Tibial nerve (tissue), 4 donors: ENCODE results near the gene CARTPT. TPM values are rescaled to one million over a fixed set of nuclear protein-coding genes. Genes with fewer than 3 reads are reported as not detected.

Source experiments
- DNase-seq, 2 donors: peaks; one replicate each; pipeline ENCODE4 v3.0.0-alpha.2; 2019; ENCODE audit warnings: low spot score in 2 of 2
- H3K27ac ChIP-seq, 4 donors: fragments of 200-600 bp; sonication (generic) in 3 of 4; one replicate each; pipeline ENCODE4 v1.5.1; 2017 to 2019; ENCODE audit warnings: mild to moderate bottlenecking in 1 of 4
- H3K27me3 ChIP-seq, 2 donors: fragments of 200-600 bp; sonication (generic) in 1 of 2; one replicate each; pipeline versions ENCODE4 v1.5.1 to v1.6.0; 2017 to 2019
- H3K36me3 ChIP-seq, 3 donors: fragments of 200-600 bp; sonication (generic); one replicate each; pipeline ENCODE4 v1.5.1; 2018 to 2019
- H3K4me1 ChIP-seq, 4 donors: fragments of 200-600 bp; sonication (generic) in 3 of 4; one replicate each; pipeline ENCODE4 v1.5.1; 2017 to 2019
- H3K4me3 ChIP-seq, 4 donors: fragments of 200-600 bp; sonication (generic) in 3 of 4; one replicate each; pipeline ENCODE4 v1.5.1; 2017 to 2019; ENCODE audit warnings: mild to moderate bottlenecking in 1 of 4, moderate library complexity in 1 of 4
- H3K9me3 ChIP-seq, 4 donors: fragments of 200-600 bp; sonication (generic) in 3 of 4; one replicate each; pipeline ENCODE4 v1.5.1; 2017 to 2019
- EP300 ChIP-seq, 2 donors: sonication (generic); formaldehyde crosslinking; IDR thresholded peaks; one replicate each; pipeline ENCODE4 v1.6.1; 2017; ENCODE audit warnings: antibody characterized with exemption in 2 of 2, mild to moderate bottlenecking in 1 of 2
- POLR2A ChIP-seq, 2 donors: fragments of 450-650 bp; IDR thresholded peaks; one replicate each; pipeline ENCODE4 v1.6.1; 2017; ENCODE audit warnings: antibody characterized with exemption in 2 of 2, mild to moderate bottlenecking in 2 of 2, moderate library complexity in 2 of 2
- whole genome bisulfite sequencing, 2 donors: methylation state at CpG; one replicate each; pipeline ENCODE4 v1.1.5; 2018; 5-methylcytosine and 5-hydroxymethylcytosine counted together
- total RNA-seq, 4 donors: library from RNA; depleted of rRNA; stranded (reverse); fragments of >200 nt; gene quantifications; one replicate each; pipeline ENCODE4 v1.1.0, GENCODE V29; 2016
- TF ChIP-seq, protein P1 (sequence below), 5 experiments: fragments of 200-600 bp in 3 of 5; fragments of 450-650 bp in 2 of 5; sonication (generic) in 3 of 5; IDR thresholded peaks; one replicate each; pipeline ENCODE4 v1.5.1; 2016 to 2019; ENCODE audit warnings: antibody characterized with exemption in 5 of 5, mild to moderate bottlenecking in 3 of 5, moderate library complexity in 2 of 5

The CARTPT gene
- total RNA-seq, 4 donors from 2014 or later = not detected

DNA sequence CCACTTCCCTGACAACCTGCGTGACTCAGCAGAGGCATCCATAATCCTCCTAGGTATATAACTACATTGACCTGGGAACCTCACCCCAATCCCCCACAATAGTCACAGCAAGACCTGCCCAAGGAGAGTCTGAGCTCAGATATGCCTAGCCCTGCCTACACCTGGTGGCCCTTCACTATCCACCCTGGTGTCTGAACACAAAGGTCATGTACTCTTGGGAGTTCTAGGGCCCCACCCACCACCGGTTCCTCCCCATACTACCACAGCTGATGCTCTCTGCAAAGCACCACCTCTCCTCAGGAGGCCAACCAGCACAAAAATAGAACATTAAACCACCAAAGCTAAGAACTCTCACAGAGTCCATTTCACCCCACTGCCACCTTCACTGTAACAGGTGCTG, 34.8 kb upstream of the CARTPT start:
- Histone ChIP-seq H3K27ac (no peak overlapping the region), H3K36me3 (no peaks in the 10 kb centered on the region), H3K4me1 (no peaks in the 10 kb centered on the region), H3K4me3 (no peak overlapping the region), H3K27me3 (no peaks in the 10 kb centered on the region), H3K9me3 (peaks cover 0 to 3% (median 0%) of the 10 kb centered on the region in 4 donors)
- 85% methylated on average over 2 of the region's 2 CpGs for WGBS, 2 donors
- DNase-seq = no peak
- TF ChIP-seq, protein P1, sequence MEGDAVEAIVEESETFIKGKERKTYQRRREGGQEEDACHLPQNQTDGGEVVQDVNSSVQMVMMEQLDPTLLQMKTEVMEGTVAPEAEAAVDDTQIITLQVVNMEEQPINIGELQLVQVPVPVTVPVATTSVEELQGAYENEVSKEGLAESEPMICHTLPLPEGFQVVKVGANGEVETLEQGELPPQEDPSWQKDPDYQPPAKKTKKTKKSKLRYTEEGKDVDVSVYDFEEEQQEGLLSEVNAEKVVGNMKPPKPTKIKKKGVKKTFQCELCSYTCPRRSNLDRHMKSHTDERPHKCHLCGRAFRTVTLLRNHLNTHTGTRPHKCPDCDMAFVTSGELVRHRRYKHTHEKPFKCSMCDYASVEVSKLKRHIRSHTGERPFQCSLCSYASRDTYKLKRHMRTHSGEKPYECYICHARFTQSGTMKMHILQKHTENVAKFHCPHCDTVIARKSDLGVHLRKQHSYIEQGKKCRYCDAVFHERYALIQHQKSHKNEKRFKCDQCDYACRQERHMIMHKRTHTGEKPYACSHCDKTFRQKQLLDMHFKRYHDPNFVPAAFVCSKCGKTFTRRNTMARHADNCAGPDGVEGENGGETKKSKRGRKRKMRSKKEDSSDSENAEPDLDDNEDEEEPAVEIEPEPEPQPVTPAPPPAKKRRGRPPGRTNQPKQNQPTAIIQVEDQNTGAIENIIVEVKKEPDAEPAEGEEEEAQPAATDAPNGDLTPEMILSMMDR (IDR thresholded peaks at IDR 0.05) = no peak
- TF ChIP-seq POLR2A (IDR thresholded peaks at IDR 0.05) = no peak
- TF ChIP-seq EP300 (IDR thresholded peaks at IDR 0.05) = no peak

DNA sequence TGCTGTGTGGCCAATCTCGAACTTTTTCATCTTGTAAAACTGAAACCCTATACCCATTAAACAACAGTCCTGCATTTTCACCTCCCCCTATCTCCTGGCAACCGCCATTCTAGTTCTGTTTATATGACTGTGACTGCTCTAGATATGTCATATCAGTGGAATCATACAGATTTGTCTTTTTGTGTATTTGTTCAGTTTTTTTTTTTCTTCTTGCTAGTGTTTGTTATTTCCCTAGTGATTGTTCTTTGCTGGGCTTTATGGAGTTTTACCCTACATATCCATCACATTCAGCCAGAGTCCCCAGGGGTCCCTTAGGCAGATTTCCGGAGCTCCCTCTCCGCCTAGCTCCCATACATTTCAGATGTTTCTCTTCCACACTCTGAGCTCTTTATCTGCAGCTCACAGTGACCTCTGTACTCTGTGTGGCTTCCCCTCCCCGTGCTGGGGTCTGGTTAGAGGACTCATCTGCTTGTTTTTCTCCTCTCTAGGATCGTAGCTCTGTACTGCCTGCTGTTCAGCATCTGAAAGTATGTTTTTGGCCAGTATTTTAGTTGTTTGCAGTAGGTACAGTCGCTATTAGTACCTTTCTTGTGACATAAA, 25.1 kb upstream of the CARTPT start:
- Histone ChIP-seq H3K27me3 (peaks cover 0 to 4% of the 10 kb centered on the region in 2 donors), H3K27ac (no peak overlapping the region), H3K9me3 (no peaks in the 10 kb centered on the region), H3K4me1 (no peaks in the 10 kb centered on the region), H3K36me3 (no peaks in the 10 kb centered on the region), H3K4me3 (no peak overlapping the region)
- DNase-seq = no peak
- TF ChIP-seq POLR2A (IDR thresholded peaks at IDR 0.05) = no peak
- no peak for TF ChIP-seq EP300 (IDR thresholded peaks at IDR 0.05)
- TF ChIP-seq, protein P1 (IDR thresholded peaks at IDR 0.05) = no peak
- WGBS, 2 donors = 18 to 22% methylated on average over 7 of the region's 7 CpGs

DNA sequence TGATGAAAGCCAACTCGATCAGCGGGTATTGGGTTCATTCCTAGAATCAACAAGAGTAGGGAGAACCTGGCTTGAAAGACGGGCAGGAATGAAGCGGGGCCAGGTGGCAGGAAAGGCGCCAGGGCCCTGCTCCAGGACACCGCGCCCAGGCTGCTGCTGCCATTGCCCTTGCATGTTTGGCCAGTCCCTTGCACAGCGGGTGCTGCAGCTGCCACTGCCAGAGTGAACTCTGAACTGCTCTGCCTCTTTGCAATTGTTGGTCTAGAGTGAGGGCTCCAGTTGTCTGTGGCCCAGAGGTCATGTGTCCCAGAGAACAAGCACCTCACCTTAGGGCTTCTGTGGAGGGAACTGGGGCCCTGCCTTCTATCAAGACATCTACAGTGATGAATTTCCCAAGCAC, 24.0 kb upstream of the CARTPT start:
- WGBS, 2 donors = 93 to 94% methylated on average over 8 of the region's 8 CpGs
- peaks cover 0 to 4% of the 10 kb centered on the region in 2 donors for H3K27me3 ChIP-seq
- no peak overlapping the region for H3K27ac ChIP-seq
- H3K9me3 ChIP-seq = no peaks in the 10 kb centered on the region
- H3K4me1 ChIP-seq = no peaks in the 10 kb centered on the region
- H3K36me3 ChIP-seq = no peaks in the 10 kb centered on the region
- no peak for DNase-seq
- H3K4me3 ChIP-seq = no peak overlapping the region
- TF ChIP-seq, protein P1 (IDR thresholded peaks at IDR 0.05) = no peak
- TF ChIP-seq EP300 (IDR thresholded peaks at IDR 0.05) (no peak), POLR2A (IDR thresholded peaks at IDR 0.05) (no peak)

DNA sequence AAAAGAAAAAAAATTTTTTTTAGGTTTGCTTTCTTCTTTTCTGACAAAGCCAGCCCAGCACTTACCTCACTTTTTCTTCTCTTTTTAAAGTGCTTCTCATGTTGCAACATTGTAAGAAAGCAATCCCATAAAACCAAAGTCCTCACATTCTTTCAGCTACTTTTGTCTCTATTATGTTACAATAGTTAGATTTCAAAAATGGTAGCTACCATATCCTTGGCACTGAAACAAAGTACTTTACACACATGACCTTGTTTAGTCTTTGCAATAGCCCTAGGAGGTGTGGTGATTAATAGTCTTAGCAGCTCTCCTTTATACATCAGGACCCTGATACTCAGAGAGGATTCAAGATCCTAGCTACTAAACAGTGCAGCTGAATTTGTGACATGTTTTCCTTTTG, 23.5 kb upstream of the CARTPT start:
- no peaks in the 10 kb centered on the region for H3K4me1 ChIP-seq
- TF ChIP-seq EP300 (IDR thresholded peaks at IDR 0.05) (no peak), POLR2A (IDR thresholded peaks at IDR 0.05) (no peak)
- TF ChIP-seq, protein P1 (IDR thresholded peaks at IDR 0.05) = no peak
- DNase-seq = no peak
- H3K36me3 ChIP-seq = no peaks in the 10 kb centered on the region
- H3K27ac ChIP-seq = no peak overlapping the region
- no peak overlapping the region for H3K4me3 ChIP-seq
- H3K27me3 ChIP-seq = peaks cover 0 to 4% of the 10 kb centered on the region in 2 donors
- no peaks in the 10 kb centered on the region for H3K9me3 ChIP-seq

DNA sequence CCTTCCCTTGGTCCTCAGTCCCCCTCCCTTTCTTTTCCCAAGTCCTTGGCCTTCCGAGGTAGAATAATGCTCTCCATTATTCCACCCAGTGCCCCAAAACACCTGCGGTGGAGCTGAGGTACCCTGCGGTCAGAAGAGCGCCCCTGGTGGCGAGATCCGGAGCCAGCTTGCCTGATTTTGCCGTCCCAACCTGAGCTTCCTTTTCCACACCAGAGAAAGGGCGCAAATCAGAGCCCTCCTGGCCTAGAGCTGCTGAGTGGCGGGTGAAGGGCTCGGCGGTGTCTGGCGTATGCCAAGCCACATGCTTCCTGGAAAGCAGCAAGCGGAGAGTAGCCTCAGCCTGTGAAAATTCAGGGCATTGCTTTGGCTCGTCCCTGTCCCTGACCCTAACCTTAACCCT, 21.1 kb upstream of the CARTPT start:
- Histone ChIP-seq H3K27ac (no peak overlapping the region), H3K4me3 (no peak overlapping the region), H3K36me3 (no peaks in the 10 kb centered on the region), H3K27me3 (peaks cover 0 to 4% of the 10 kb centered on the region in 2 donors), H3K4me1 (no peaks in the 10 kb centered on the region), H3K9me3 (no peaks in the 10 kb centered on the region)
- TF ChIP-seq EP300 (IDR thresholded peaks at IDR 0.05) (no peak), POLR2A (IDR thresholded peaks at IDR 0.05) (no peak)
- TF ChIP-seq, protein P1 (IDR thresholded peaks at IDR 0.05) = peak in 1 of 5 experiments; percentile 10
- DNase-seq = no peak
- 37 to 51% methylated on average over 5 to 14 of the region's 14 CpGs for WGBS, 2 donors
